Panc1 (cell line): ENCODE data around the gene ITGB2. TPM values are rescaled to one million over a fixed set of nuclear protein-coding genes. Genes with fewer than 3 reads are reported as not detected.

Experiments used
- ATAC-seq: fragments of 200-7000 bp; cut with Tn5 transposase; 2 replicates; pipeline ENCODE4 v1.9.1; 2020; ENCODE audit warnings: mild to moderate bottlenecking, moderate library complexity
- BruUV-seq: library from RNA; stranded (reverse); fragments of 400-500 nt; replicated peaks from 2 replicates; lab custom pipeline; 2021; lab: Mats Ljungman, UMichigan
- CTCF ChIA-PET: fragments of 300-600 bp; sonication (Branson Sonifier 250); formaldehyde crosslinking; loops from one replicate; lab custom pipeline; 2022; ENCODE audit warnings: antibody characterized with exemption; lab: Charles Lee
- POLR2A ChIA-PET: fragments of 300-600 bp; sonication (Branson Sonifier 250); formaldehyde crosslinking; loops from one replicate; lab custom pipeline; 2022; ENCODE audit warnings: antibody characterized with exemption; lab: Charles Lee
- DNase-seq: peaks from one replicate; pipeline ENCODE4 v3.0.0-alpha.2; 2010; ENCODE audit warnings: low read depth, low spot score
- H3K27ac ChIP-seq: 2 replicates; pipeline ENCODE4 v1.5.1; 2011; ENCODE audit warnings: mild to moderate bottlenecking, low read length, inconsistent platforms
- H3K27me3 ChIP-seq: fragments of 200-500 bp; sonication (Bioruptor generic); 2 replicates; pipeline ENCODE4 v1.6.0; 2014; ENCODE audit warnings: low read length, inconsistent platforms; ENCODE audit not compliant: control insufficient read depth, insufficient read depth
- H3K36me3 ChIP-seq: fragments of 200-500 bp; sonication (Bioruptor generic); 2 replicates; pipeline ENCODE4 v1.5.1; 2014; ENCODE audit warnings: inconsistent platforms, mild to moderate bottlenecking, low read length, moderate library complexity; ENCODE audit not compliant: control insufficient read depth, insufficient read depth
- H3K4me1 ChIP-seq: 2 replicates; pipeline ENCODE4 v1.5.1; 2011; ENCODE audit warnings: inconsistent platforms, mild to moderate bottlenecking, low read length, moderate library complexity; ENCODE audit not compliant: control insufficient read depth, insufficient read depth
- H3K4me3 ChIP-seq, 2 experiments: 2 replicates each; pipeline ENCODE4 v1.5.1; 2011 to 2012; ENCODE audit warnings: low read depth in 2 of 2, low read length in 2 of 2, mild to moderate bottlenecking in 2 of 2, inconsistent platforms in 1 of 2, moderate library complexity in 1 of 2
- H3K9me3 ChIP-seq: fragments of 200-500 bp; sonication (Bioruptor generic); 2 replicates; pipeline ENCODE4 v1.5.1; 2014; ENCODE audit warnings: low read depth, mild to moderate bottlenecking, inconsistent platforms, low read length, moderate library complexity; ENCODE audit not compliant: control insufficient read depth, insufficient read depth
- CTCF ChIP-seq: fragments of 450-650 bp; IDR thresholded peaks from 2 replicates; pipeline ENCODE4 v1.5.1; 2017; ENCODE audit warnings: mild to moderate bottlenecking
- POLR2AphosphoS5 ChIP-seq: IDR thresholded peaks from 2 replicates; pipeline ENCODE4 v1.6.1; 2012; ENCODE audit warnings: mild to moderate bottlenecking, low read depth, low read length, moderate library complexity
- REST ChIP-seq, 2 experiments: IDR thresholded peaks; 2 replicates each; pipeline ENCODE4 v1.6.1; 2011 to 2012; ENCODE audit warnings: low read depth in 2 of 2, control low read depth in 1 of 2, low read length in 1 of 2, mild to moderate bottlenecking in 1 of 2, moderate library complexity in 1 of 2; ENCODE audit not compliant: insufficient read depth in 1 of 2
- SIN3A ChIP-seq: IDR thresholded peaks from 2 replicates; pipeline ENCODE4 v1.6.1; 2012; ENCODE audit warnings: low read depth, mild to moderate bottlenecking, low read length, moderate library complexity, borderline replicate concordance; ENCODE audit not compliant: insufficient read depth
- TCF7L2 ChIP-seq: IDR thresholded peaks from 2 replicates; pipeline ENCODE4 v1.6.1; 2011; ENCODE audit warnings: mild to moderate bottlenecking, low read depth, low read length, inconsistent platforms
- in situ Hi-C: cut with HindIII; loops from 2 replicates; pipeline ENCODE4 v1.10.0; 2016; ENCODE audit warnings: low sequenced_read_pairs, low pct_unique_long_range_greater_than_20kb
- intact Hi-C: fragments of 100-400 bp; cut with micrococcal nuclease; formaldehyde crosslinking; loops from one replicate; pipeline ENCODE4 v1.10.0; 2022; ENCODE audit not compliant: unreplicated experiment
- total RNA-seq: library from RNA; stranded (reverse); gene quantifications from one replicate; pipeline ENCODE4 v1.2.1, GENCODE V29; 2021; ENCODE audit not compliant: unreplicated experiment

The ITGB2 gene
- total RNA-seq, 1 experiment from 2014 or later, result 3.0 TPM

DNA sequence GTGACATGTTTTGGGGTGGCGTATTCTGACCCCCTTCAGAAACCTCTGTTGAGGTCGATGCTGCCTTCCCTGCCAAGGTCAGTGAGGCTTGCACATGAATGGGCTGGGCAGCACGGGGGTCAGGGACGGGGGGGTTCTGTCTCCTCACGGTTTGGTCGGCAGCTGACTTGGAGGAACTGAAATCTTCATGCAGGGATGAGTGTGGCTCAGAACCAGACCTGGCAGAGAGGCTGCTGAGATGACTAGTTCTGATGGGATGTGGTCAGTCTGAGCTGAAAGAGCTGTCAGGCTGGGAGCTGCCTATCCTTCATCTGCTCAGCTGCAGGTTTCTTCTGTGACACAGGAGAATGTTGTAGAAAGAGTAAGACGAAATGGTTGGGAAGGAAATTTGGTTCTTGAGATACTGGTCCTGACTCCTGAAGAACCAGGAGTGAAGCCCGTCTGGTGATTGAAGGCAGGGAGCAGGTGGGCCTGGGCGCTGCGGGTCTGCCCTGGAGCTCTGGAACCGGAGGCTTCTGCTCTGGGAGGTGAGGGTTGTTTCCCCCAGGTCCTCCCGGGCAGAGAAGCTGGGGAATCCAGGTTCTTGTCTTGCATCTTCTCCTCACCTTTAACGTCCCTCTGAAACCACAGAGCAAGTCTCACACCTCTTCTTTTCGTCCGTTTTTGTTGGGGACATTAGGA lies 22.4 kb upstream of the ITGB2 start:
- Histone ChIP-seq H3K27me3 (no peaks in the 10 kb centered on the region), H3K27ac (no peak overlapping the region), H3K4me3 (no peak overlapping the region), H3K9me3 (no peaks in the 10 kb centered on the region), H3K36me3 (peaks cover 5% of the 10 kb centered on the region; the same call in 1 of the 2 replicates), H3K4me1 (peaks cover 29% of the 10 kb centered on the region)
- ATAC-seq (no peak), DNase-seq (no peak)
- TF ChIP-seq SIN3A, result no peak
- TF ChIP-seq TCF7L2, result no peak
- no peak for TF ChIP-seq REST (IDR thresholded peaks at IDR 0.05; ENCODE audit: insufficient read depth in 1 of 2, low read depth in 2 of 2, low read length in 1 of 2)
- no peak for TF ChIP-seq CTCF
- TF ChIP-seq POLR2AphosphoS5, result no peak
- ChIA-PET CTCF (no interaction called here), POLR2A (no interaction called here)
- in situ Hi-C loops, result no loop called here
- no TSS peak for BruUV-seq
- intact Hi-C loops, result no loop called here

- ChIA-PET CTCF (no interaction called here), POLR2A (no interaction called here)
- H3K4me3 ChIP-seq, result no peak overlapping the region
- no TSS peak for BruUV-seq
- H3K4me1 ChIP-seq, result peaks cover 24% of the 10 kb centered on the region
- intact Hi-C loops, result no loop called here
- H3K9me3 ChIP-seq, result no peaks in the 10 kb centered on the region
- no peaks in the 10 kb centered on the region for H3K27me3 ChIP-seq
- H3K27ac ChIP-seq, result no peak overlapping the region
- in situ Hi-C loops, result no loop called here
- H3K36me3 ChIP-seq, result peaks cover 5% of the 10 kb centered on the region; the same call in 1 of the 2 replicates
- DNase-seq (no peak), ATAC-seq (no peak)
- TF ChIP-seq POLR2AphosphoS5 (no peak), CTCF (no peak), REST (IDR thresholded peaks at IDR 0.05; ENCODE audit: insufficient read depth in 1 of 2, low read depth in 2 of 2, low read length in 1 of 2) (no peak), SIN3A (no peak)
Observed at GRCh38 chr21:44942566-44942965, 21.9 kb upstream of the ITGB2 start.
